ENCODE data around the gene IRF4.

The IRF4 gene

GRCh38 chr6:353642-354614 is 37.6 kb upstream of the IRF4 start:
- no peak for DNase-seq

GRCh38 chr6:354631-355280 is 36.8 kb upstream of the IRF4 start:
- no peak for DNase-seq

DNA sequence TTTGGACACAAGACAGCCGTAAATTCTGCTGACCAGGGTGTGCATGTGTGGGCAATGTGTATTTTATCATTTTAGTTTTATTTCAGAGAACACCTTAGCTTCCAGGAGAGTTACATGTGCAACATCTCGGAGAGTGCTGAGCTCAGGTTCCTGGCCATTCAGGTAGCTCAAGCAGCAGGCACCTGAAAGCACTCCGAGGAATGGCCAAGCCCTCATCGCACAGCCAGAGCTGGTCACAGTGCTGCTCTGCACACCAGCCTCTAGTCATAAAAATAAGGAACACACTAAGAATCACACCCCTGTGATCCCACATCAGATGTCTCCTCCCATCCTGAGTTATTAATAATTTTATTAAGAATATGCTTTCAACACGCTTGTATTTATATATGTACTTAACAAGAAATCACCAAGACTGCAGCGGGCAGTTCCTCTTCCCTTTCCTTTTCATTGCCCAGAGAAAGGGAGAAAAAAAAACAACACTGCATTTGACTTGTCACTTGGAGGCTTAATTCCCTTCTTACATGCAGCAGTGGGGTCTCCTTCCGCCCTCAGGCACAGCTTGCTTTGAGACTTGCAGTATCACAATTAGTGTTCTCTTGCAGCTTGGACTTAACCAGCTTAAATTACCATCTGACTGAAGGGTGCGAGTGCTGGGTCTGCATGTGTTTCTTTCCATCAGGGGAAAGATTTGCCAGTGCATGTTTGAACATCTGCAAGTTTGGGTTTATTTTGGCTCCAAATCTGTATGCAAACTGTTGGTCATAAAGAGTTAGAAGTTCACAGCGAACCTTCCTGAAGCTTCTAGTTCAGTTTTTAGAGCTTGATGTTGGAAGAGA is 36.0 kb upstream of the IRF4 start:
- no peak for DNase-seq

DNA sequence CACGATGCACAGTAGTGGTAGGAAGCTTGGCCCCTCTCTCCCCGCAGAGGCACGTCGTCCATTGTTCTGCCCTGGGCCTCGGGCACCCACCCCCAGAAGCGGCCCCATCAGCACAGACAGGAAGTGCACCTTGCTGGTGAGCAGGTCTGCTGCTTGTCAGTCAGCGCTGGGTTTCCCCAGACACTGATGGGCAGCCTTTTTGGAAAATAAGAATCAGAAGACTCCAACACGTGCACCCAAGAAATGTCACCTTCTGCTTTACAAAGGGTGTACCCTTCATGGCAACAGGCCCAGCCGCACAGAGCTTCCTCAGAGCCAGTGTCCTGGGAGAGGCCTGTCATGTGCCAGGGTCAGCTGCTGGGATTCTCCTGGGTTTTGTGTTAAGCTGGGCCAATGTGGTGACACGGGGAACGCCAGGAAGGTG is 34.7 kb upstream of the IRF4 start:
- no peak for DNase-seq

DNA sequence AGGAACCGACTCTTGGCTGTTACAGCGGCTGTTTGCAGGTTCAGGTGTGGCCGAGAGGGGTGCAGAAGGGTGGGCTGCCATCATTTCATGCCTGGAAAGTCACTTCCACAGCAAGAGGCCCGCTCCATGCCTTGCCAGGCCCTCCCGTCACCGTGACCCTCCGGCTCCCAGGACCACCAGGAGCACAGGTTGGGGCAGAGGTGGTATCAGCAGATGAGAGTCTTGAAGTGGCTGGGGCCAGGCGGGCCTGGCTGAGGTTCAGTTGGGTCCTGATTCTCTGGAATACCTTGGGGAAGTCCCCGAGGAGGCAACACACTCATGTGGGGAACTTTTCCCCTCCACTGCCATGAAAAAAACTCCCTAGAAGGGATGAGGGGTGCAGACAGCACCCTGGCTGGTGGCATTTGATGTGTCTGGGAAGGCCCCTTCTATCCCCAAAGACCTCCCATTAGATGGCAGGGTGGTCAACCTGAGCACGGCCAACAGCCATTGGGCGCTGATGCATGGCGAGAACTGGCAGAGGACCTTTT is 34.2 kb upstream of the IRF4 start:
- DNase-seq, result no peak

- DNase-seq, result no peak
Observed at GRCh38 chr6:357791-358341, 33.7 kb upstream of the IRF4 start.

DNA sequence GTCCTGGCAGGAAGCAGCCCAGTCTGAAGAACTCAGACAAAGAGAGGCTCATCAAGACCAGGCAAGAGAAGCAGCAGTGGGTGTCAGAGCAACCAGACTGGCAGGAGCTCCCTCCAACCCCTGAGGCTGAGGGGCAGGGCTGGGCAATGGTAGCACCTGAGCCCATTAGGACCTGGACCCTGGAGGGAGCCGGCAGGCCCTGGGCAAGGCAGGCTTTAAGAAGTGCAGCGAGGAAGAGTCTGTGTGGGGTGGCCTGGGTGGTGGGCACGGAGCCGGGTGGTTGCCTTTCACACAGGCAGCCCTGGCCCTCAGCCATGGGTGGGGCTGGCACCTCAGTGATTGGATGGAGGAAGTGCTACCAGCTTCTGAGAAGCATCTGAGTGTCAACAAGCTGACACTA is 33.1 kb upstream of the IRF4 start:
- no peak for DNase-seq

DNA sequence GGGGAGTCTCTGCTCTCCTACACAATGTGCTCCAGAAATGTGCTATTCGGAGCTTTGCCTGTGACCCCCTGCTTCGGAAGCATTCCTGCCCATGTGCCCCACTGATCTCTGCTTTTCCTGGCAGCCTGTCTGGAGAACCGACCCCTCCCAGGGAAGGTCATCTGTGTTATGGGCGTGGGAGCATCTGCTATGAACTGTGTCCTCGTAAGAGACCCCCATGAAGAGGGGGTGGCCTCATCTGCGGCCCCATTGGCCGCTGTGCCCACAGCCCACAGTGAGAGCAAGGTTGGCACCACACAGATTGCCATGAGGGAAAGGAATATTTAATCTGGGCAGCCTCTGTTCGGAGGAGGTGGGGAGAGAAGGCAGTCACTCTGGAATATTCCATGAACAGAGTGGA is 32.7 kb upstream of the IRF4 start:
- no peak for DNase-seq

GRCh38 chr6:359261-360035 is 32.1 kb upstream of the IRF4 start:
- no peak for DNase-seq

GRCh38 chr6:360349-360748 is 31.2 kb upstream of the IRF4 start:
- no peak for DNase-seq

- DNase-seq, result no peak
Observed at GRCh38 chr6:360764-361373, 30.7 kb upstream of the IRF4 start.

DNA sequence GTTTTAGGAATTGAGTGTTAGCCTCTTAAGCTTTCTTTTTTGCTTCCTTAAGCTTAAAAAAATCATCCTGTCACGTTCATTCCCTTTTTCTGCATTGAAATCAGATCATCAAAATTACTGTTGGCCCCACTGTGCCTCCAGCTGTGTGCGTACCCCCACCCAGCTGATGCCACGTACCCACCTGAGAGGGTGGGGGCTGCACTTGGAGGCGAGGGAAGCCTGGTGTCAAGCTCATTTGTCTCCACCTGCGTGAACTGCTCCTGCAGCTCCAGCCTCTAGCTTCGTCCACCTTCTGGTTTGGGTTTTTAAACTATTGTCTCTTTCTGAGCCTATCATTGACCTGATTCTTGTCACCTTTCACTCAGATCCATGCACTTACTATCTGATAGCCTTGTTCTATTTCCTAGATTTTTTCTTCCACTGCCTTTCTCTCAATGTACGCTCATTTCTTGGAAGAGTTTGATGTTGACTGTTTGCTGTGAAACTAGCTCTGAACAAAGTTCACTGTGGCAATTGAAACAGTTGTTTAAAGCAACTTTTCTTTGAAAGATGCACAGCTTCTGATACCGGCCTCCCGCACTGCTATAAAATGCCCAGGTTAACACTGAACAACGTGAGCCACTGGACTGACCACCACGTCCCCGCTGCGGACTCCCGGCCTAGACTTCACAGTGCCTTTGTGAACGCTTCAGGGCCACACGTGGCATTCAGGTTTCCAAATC is 30.0 kb upstream of the IRF4 start:
- DNase-seq, result no peak

- no peak for DNase-seq
Observed at GRCh38 chr6:362231-362923, 29.2 kb upstream of the IRF4 start.

- DNase-seq, result no peak
Observed at GRCh38 chr6:362924-363249, 28.7 kb upstream of the IRF4 start.

- no peak for DNase-seq
Observed at GRCh38 chr6:363291-363690, 28.3 kb upstream of the IRF4 start.

DNA sequence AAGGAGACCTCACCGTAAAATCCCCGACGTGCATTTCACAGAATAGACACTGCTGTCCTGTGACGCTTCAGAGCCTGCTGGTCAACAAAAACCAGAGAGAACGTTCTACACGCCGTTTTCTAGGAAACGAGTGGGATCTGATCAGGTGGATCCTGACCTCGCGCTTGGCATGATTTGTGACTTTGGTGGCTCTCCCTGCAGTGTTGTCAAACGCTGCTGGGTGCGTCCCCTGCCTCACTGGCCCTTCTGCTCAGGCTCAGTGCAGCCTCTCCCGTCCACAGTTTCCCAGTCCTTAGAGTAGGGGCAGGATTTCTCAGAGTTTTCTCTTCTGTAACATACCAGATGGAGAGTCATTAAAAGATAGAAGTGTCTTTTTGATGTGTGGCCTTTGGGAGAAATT is 27.6 kb upstream of the IRF4 start:
- DNase-seq, result no peak

- no peak for DNase-seq
Observed at GRCh38 chr6:364609-365540, 26.7 kb upstream of the IRF4 start.

- no peak for DNase-seq
Observed at GRCh38 chr6:365835-366234, 25.7 kb upstream of the IRF4 start.
